A549 (cell line): Measurements from ENCODE around the gene GHRHR. TPM values are rescaled to one million over a fixed set of nuclear protein-coding genes. Genes with fewer than 3 reads are reported as not detected.

ENCODE experiments used
- ATAC-seq, 2 experiments: fragments of 200-7000 bp in 1 of 2; fragments of >200 bp in 1 of 2; cut with Nextera tagmentation in 1 of 2; cut with Tn5 transposase in 1 of 2; 3 replicates each; pipeline versions ENCODE4 v1.8.0 to v1.9.1; 2018 to 2020; ENCODE audit warnings: mild to moderate bottlenecking in 1 of 2, moderate library complexity in 1 of 2
- CTCF ChIA-PET: fragments of 300-600 bp; sonication (Branson Sonifier 250); formaldehyde crosslinking; extraction: SDS; loops from one replicate; lab custom pipeline; 2021; ENCODE audit warnings: antibody characterized with exemption, inconsistent platforms; lab: Yijun Ruan, JAX
- POLR2A ChIA-PET: fragments of 350-600 bp; formaldehyde crosslinking; extraction: SDS; loops from one replicate; lab custom pipeline; 2021; ENCODE audit warnings: antibody characterized with exemption, inconsistent platforms; lab: Yijun Ruan, JAX
- DNase-seq, 2 experiments: peaks; one replicate each; pipeline versions ENCODE4 v3.0.0 to v3.0.0-alpha.2; 2011 to 2016; ENCODE audit warnings: low read depth in 1 of 2, low spot score in 1 of 2
- FAIRE-seq: peaks from 2 replicates; lab custom pipeline; 2011; peaks lifted over from hg19 to GRCh38; lab: Jason Lieb, UNC
- H3K27ac ChIP-seq, 2 experiments: fragments of >200 bp; sonication (Bioruptor Twin); formaldehyde crosslinking; 3 replicates each; pipeline ENCODE4 v1.5.1; 2016 to 2017
- H3K4me1 ChIP-seq: fragments of >200 bp; sonication (Bioruptor Twin); formaldehyde crosslinking; 3 replicates; pipeline ENCODE4 v1.6.1; 2016
- H3K4me2 ChIP-seq: fragments of >200 bp; sonication (Bioruptor Twin); formaldehyde crosslinking; 3 replicates; pipeline ENCODE4 v1.6.1; 2016
- H3K4me3 ChIP-seq: fragments of >200 bp; sonication (Bioruptor Twin); formaldehyde crosslinking; 3 replicates; pipeline ENCODE4 v1.5.1; 2016
- H3K9me3 ChIP-seq: fragments of >200 bp; sonication (Bioruptor Twin); formaldehyde crosslinking; 3 replicates; pipeline ENCODE4 v1.6.1; 2016
- BCL3 ChIP-seq: fragments of >200 bp; sonication (Bioruptor Twin); formaldehyde crosslinking; IDR thresholded peaks from 3 replicates; pipeline ENCODE4 v1.6.1; 2016
- CEBPB ChIP-seq, 2 experiments: fragments of >200 bp in 1 of 2; sonication (Bioruptor Twin) in 1 of 2; formaldehyde crosslinking in 1 of 2; IDR thresholded peaks; 2 replicates each; pipeline ENCODE4 v1.6.1; 2012 to 2016
- CHD2 ChIP-seq: fragments of 150-350 bp; IDR thresholded peaks from 2 replicates; pipeline ENCODE4 v1.6.1; 2014; ENCODE audit warnings: low read length; ENCODE audit not compliant: partially characterized antibody
- CHD4 ChIP-seq: fragments of 200-600 bp; sonication (generic); IDR thresholded peaks from 2 replicates; pipeline ENCODE4 v1.6.1; 2016; ENCODE audit warnings: antibody characterized with exemption, mild to moderate bottlenecking, borderline replicate concordance
- EHF ChIP-seq: fragments of 250-450 bp; sonication (Bioruptor Pico); IDR thresholded peaks from 2 replicates; pipeline ENCODE4 v1.5.0; 2020; ENCODE audit warnings: mild to moderate bottlenecking
- EHMT2 ChIP-seq: fragments of 200-600 bp; sonication (generic); IDR thresholded peaks from 2 replicates; pipeline ENCODE4 v1.6.1; 2016; ENCODE audit warnings: antibody characterized with exemption, low read depth, mild to moderate bottlenecking, moderate library complexity
- FOSB ChIP-seq: fragments of 250-450 bp; sonication (Bioruptor Pico); IDR thresholded peaks from 2 replicates; pipeline ENCODE4 v1.5.0; 2020; ENCODE audit warnings: mild to moderate bottlenecking, moderate library complexity
- FOSL2 ChIP-seq, 2 experiments: fragments of 450-650 bp in 1 of 2; fragments of >200 bp in 1 of 2; sonication (Bioruptor Twin) in 1 of 2; formaldehyde crosslinking; IDR thresholded peaks; 2 replicates each; pipeline versions ENCODE4 v1.5.0 to v1.6.1; 2016 to 2020; ENCODE audit warnings: mild to moderate bottlenecking in 1 of 2, moderate library complexity in 1 of 2
- FOXS1 ChIP-seq: fragments of 250-450 bp; sonication (Bioruptor Pico); IDR thresholded peaks from 2 replicates; pipeline ENCODE4 v1.5.0; 2020; ENCODE audit warnings: mild to moderate bottlenecking, moderate library complexity
- HES2 ChIP-seq: fragments of >200 bp; sonication (Bioruptor Twin); formaldehyde crosslinking; IDR thresholded peaks from 2 replicates; pipeline ENCODE4 v1.6.1; 2016
- HOXB13 ChIP-seq: fragments of 250-450 bp; sonication (Bioruptor Pico); IDR thresholded peaks from 2 replicates; pipeline ENCODE4 v1.5.0; 2020; ENCODE audit warnings: low read depth, mild to moderate bottlenecking, moderate library complexity
- JUN ChIP-seq, 2 experiments: fragments of >200 bp; sonication (Bioruptor Twin); formaldehyde crosslinking; IDR thresholded peaks; 2 replicates in 1 of 2; 3 replicates in 1 of 2; pipeline ENCODE4 v1.6.1; 2016 to 2017
- JUNB ChIP-seq: fragments of >200 bp; sonication (Bioruptor Twin); formaldehyde crosslinking; IDR thresholded peaks from 2 replicates; pipeline ENCODE4 v1.6.1; 2016
- MAFK ChIP-seq: fragments of 450-650 bp; IDR thresholded peaks from 2 replicates; pipeline ENCODE4 v1.6.1; 2014; ENCODE audit not compliant: partially characterized antibody
- MAZ ChIP-seq: fragments of 150-350 bp; IDR thresholded peaks from 2 replicates; pipeline ENCODE4 v1.6.1; 2014; ENCODE audit warnings: antibody characterized with exemption, low read depth, low read length, borderline replicate concordance
- NR3C1 ChIP-seq: fragments of >200 bp; sonication (Bioruptor Twin); formaldehyde crosslinking; IDR thresholded peaks from 3 replicates; pipeline ENCODE4 v1.6.1; 2017
- PHF8 ChIP-seq: fragments of 200-600 bp; sonication (generic); IDR thresholded peaks from 2 replicates; pipeline ENCODE4 v1.6.1; 2016; ENCODE audit warnings: low read depth, mild to moderate bottlenecking, antibody characterized with exemption, moderate library complexity, borderline replicate concordance
- POLR2A ChIP-seq: IDR thresholded peaks from 2 replicates; pipeline ENCODE4 v1.6.1; 2012; ENCODE audit warnings: mild to moderate bottlenecking, low read length
- RNF2 ChIP-seq: fragments of 200-600 bp; sonication (generic); IDR thresholded peaks from 2 replicates; pipeline ENCODE4 v1.6.1; 2016; ENCODE audit warnings: low read depth, mild to moderate bottlenecking, antibody characterized with exemption, moderate library complexity, borderline replicate concordance
- TFCP2L1 ChIP-seq: fragments of 250-450 bp; sonication (Bioruptor Pico); IDR thresholded peaks from 2 replicates; pipeline ENCODE4 v1.5.0; 2021; ENCODE audit warnings: mild to moderate bottlenecking
- ZFP36 ChIP-seq: fragments of 450-650 bp; IDR thresholded peaks from 2 replicates; pipeline ENCODE4 v1.6.1; 2014; ENCODE audit warnings: borderline replicate concordance; ENCODE audit not compliant: partially characterized antibody
- ZSCAN20 ChIP-seq: fragments of 250-450 bp; sonication (Bioruptor Pico); IDR thresholded peaks from 2 replicates; pipeline ENCODE4 v1.8.0; 2022; ENCODE audit warnings: mild to moderate bottlenecking, moderate library complexity
- whole genome bisulfite sequencing: methylation state at CpG from one replicate; pipeline ENCODE4 v1.1.6; 2017; ENCODE audit errors: missing lambda C conversion rate; 5-methylcytosine and 5-hydroxymethylcytosine counted together
- polyA plus RNA-seq, 4 experiments: library from polyadenylated mRNA; depleted of rRNA in 3 of 4; stranded (reverse); fragments of >200 nt; fragmentation: RNase III in 1 of 4; extraction: RNeasy Plus Mini Kit Qiagen cat#74134 plus additional on column Dnase treatment in 1 of 4; gene quantifications; 2 replicates in 3 of 4; 3 replicates in 1 of 4; pipeline ENCODE4 v1.2.3, GENCODE V29; 2011 to 2017
- TF ChIP-seq, protein P1 (sequence below): fragments of 150-350 bp; IDR thresholded peaks from 2 replicates; pipeline ENCODE4 v1.6.1; 2014; ENCODE audit warnings: low read depth, mild to moderate bottlenecking, low read length

The GHRHR gene
- polyA plus RNA-seq, 2 of the 4 experiments (the other 2 are of a cell fraction) = not detected

- no peak for DNase-seq
- ChIA-PET POLR2A (no interaction called here), CTCF (interaction anchor here (1.3 kb wide), 1 partner anchor 105 kb away, joined by 3 read pairs; no protein-coding TSS in a partner anchor)
- peaks cover under 1% of the 10 kb centered on the region; the same call in 1 of the 3 replicates for H3K9me3 ChIP-seq
- WGBS = 47% methylated on average over 7 of the region's 7 CpGs
- no peak overlapping the region for H3K4me3 ChIP-seq
- no peak overlapping the region for H3K4me2 ChIP-seq
- ATAC-seq = no peak
- no peak overlapping the region for H3K27ac ChIP-seq
- no peak for FAIRE-seq
- no peak for TF ChIP-seq NR3C1
- no peak for TF ChIP-seq HES2
- no peak for TF ChIP-seq FOSL2 (IDR thresholded peaks at IDR 0.05)
- TF ChIP-seq FOSL2 (CRISPR knock-in tag; IDR thresholded peaks at IDR 0.05) = no peak
- TF ChIP-seq CHD2 = no peak
- no peak for TF ChIP-seq FOSB (CRISPR knock-in tag)
- no peak for TF ChIP-seq PHF8
- no peak for TF ChIP-seq BCL3
- TF ChIP-seq FOXS1 (CRISPR knock-in tag) = no peak
- no peak for TF ChIP-seq JUNB
- TF ChIP-seq ZFP36 = no peak
- H3K4me1 ChIP-seq = no peaks in the 10 kb centered on the region
Observed at GRCh38 chr7:31017032-31017675, 53.4 kb downstream of the GHRHR start.

DNA sequence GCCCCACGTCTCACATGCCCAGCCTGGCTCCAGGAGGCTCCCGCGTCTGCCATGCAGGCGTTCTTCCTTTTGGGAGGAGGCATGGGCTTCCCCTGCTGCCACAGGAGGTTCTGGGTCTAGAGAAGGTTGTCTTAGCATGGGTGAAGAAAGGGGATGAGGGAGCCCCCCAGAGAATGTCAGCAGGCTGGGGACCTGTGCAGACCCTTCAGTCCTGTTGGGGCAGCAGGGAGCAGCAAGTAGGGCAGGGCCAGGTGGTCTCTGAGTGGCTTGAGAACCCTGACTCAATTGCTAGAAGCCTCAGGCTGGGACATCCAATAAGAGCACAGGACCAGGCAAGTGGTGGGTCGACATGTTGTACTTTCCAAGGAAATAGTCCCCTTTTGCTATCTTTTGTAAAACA, 54.0 kb downstream of the GHRHR start:
- FAIRE-seq (no peak), ATAC-seq (no peak)
- H3K4me2 ChIP-seq = no peak overlapping the region
- POLR2A ChIA-PET = no interaction called here
- H3K9me3 ChIP-seq = no peaks in the 10 kb centered on the region
- H3K4me1 ChIP-seq = no peaks in the 10 kb centered on the region
- CTCF ChIA-PET = no interaction called here
- H3K4me3 ChIP-seq = no peak overlapping the region
- TF ChIP-seq ZSCAN20 (no peak), TFCP2L1 (CRISPR knock-in tag) (no peak), HES2 (no peak), CEBPB (IDR thresholded peaks at IDR 0.05) (no peak), JUNB (no peak), PHF8 (no peak), MAZ (no peak), EHMT2 (no peak), HOXB13 (CRISPR knock-in tag) (no peak), EHF (no peak), CHD4 (no peak), JUN (IDR thresholded peaks at IDR 0.05) (no peak), RNF2 (no peak)
- TF ChIP-seq, all 56 proteins: peak for 0
- DNase-seq = no peak
- H3K27ac ChIP-seq = no peak overlapping the region
- 30% methylated on average over 2 of the region's 5 CpGs for WGBS

DNA sequence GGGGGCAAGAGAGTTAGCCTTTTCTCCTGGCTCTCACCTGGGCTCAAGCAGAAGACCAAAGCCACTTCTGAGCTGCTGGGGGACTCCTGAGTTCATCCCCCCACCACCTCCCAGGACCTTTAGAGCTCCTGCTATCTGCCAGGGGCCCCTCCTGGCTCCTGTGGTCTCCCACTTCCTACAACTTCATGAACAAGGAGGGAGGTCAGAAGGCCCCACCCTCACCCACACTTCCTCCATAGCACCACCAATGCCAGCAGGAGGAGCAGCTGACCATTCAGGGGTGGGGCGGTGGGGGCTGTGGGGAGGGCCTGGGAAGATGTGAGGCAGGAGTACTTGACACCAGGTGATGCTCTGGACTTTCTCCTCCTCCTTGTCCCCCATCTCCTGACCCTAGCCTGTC, 55.8 kb downstream of the GHRHR start:
- H3K4me3 ChIP-seq = no peak overlapping the region
- POLR2A ChIA-PET = no interaction called here
- no peaks in the 10 kb centered on the region for H3K9me3 ChIP-seq
- no peak overlapping the region for H3K4me2 ChIP-seq
- ATAC-seq = no peak
- H3K27ac ChIP-seq = no peak overlapping the region
- TF ChIP-seq, protein P1, sequence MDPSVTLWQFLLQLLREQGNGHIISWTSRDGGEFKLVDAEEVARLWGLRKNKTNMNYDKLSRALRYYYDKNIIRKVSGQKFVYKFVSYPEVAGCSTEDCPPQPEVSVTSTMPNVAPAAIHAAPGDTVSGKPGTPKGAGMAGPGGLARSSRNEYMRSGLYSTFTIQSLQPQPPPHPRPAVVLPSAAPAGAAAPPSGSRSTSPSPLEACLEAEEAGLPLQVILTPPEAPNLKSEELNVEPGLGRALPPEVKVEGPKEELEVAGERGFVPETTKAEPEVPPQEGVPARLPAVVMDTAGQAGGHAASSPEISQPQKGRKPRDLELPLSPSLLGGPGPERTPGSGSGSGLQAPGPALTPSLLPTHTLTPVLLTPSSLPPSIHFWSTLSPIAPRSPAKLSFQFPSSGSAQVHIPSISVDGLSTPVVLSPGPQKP = no peak
- no peak for TF ChIP-seq MAFK
- no peak for TF ChIP-seq TFCP2L1 (CRISPR knock-in tag)
- no peak for TF ChIP-seq POLR2A
- TF ChIP-seq, all 56 proteins: peak for 0
- no peak for DNase-seq
- no peak for FAIRE-seq
- WGBS = no CpG with 5 or more reads among the region's 1 CpG
- no peaks in the 10 kb centered on the region for H3K4me1 ChIP-seq
- CTCF ChIA-PET = interaction anchor here (1.5 kb wide), 1 partner anchor 37 kb away, joined by 3 read pairs; no protein-coding TSS in a partner anchor
